HepG2 (cell line): ENCODE results near the gene GLYATL1B. TPM values are rescaled to one million over a fixed set of nuclear protein-coding genes. Genes with fewer than 3 reads are reported as not detected.

Experiments used
- ATAC-seq: fragments of 200-7000 bp; cut with Tn5 transposase; 3 replicates; pipeline ENCODE4 v1.9.1; 2020; ENCODE audit warnings: mild to moderate bottlenecking, moderate library complexity
- BruUV-seq: library from RNA; stranded (reverse); fragments of 400-500 nt; replicated peaks from 2 replicates; lab custom pipeline; 2021; lab: Mats Ljungman, UMichigan
- CTCF ChIA-PET: fragments of 300-600 bp; formaldehyde crosslinking; extraction: SDS; loops from one replicate; lab custom pipeline; 2021; ENCODE audit warnings: low total read pairs, inconsistent platforms, low intra/inter-chr PET ratio; lab: Yijun Ruan, JAX
- POLR2A ChIA-PET: fragments of 350-600 bp; sonication (Branson Sonifier 250); formaldehyde crosslinking; loops from one replicate; lab custom pipeline; 2020; ENCODE audit warnings: antibody characterized with exemption, inconsistent platforms; lab: Yijun Ruan, JAX
- DNase-seq: peaks from one replicate; pipeline ENCODE4 v3.0.0-alpha.2; 2015; ENCODE audit warnings: low spot score
- FAIRE-seq: peaks from 3 replicates; lab custom pipeline; 2011; peaks lifted over from hg19 to GRCh38; lab: Jason Lieb, UNC
- H2AFZ ChIP-seq: one replicate; pipeline ENCODE4 v1.6.1; 2011; ENCODE audit warnings: low read length, inconsistent platforms
- H3K27ac ChIP-seq: fragments of 300-600 bp; 3 replicates; pipeline ENCODE4 v1.8.0; 2011; ENCODE audit warnings: mixed run types, mild to moderate bottlenecking, mixed read lengths, low read length, inconsistent platforms; ENCODE audit not compliant: insufficient read depth; ENCODE audit errors: extremely low read length
- H3K27me3 ChIP-seq, 2 experiments: fragments of 200-600 bp in 1 of 2; 2 replicates in 1 of 2; 3 replicates in 1 of 2; pipeline versions ENCODE4 v1.6.0 to v1.8.0; 2011; ENCODE audit warnings: low read length in 2 of 2, mild to moderate bottlenecking in 2 of 2, moderate library complexity in 2 of 2, inconsistent platforms in 1 of 2; ENCODE audit not compliant: insufficient read depth in 2 of 2, control insufficient read depth in 1 of 2
- H3K36me3 ChIP-seq, 2 experiments: fragments of 200-600 bp in 1 of 2; replicated peaks in 1 of 2; 2 replicates in 1 of 2; 3 replicates in 1 of 2; pipeline versions ENCODE4 v1.5.1 to v1.8.0; 2011; ENCODE audit warnings: low read length in 2 of 2, inconsistent platforms in 1 of 2; ENCODE audit not compliant: insufficient read depth in 2 of 2, control insufficient read depth in 1 of 2
- H3K4me1 ChIP-seq: 2 replicates; pipeline ENCODE4 v1.5.1; 2012; ENCODE audit warnings: low read length, inconsistent platforms; ENCODE audit not compliant: insufficient read depth
- H3K4me2 ChIP-seq: 2 replicates; pipeline ENCODE4 v1.6.0; 2011; ENCODE audit warnings: low read depth, low read length, inconsistent platforms
- H3K4me3 ChIP-seq, 3 experiments: fragments of 200-600 bp in 1 of 3; sonication (generic), shearing (Covaris generic) in 1 of 3; replicated peaks in 1 of 3; 2 replicates each; pipeline ENCODE4 v1.5.1; 2011 to 2016; ENCODE audit warnings: low read length in 3 of 3, inconsistent platforms in 2 of 3, low read depth in 2 of 3, mild to moderate bottlenecking in 2 of 3, control low read depth in 1 of 3, mixed read lengths in 1 of 3; ENCODE audit not compliant: insufficient read depth in 1 of 3
- H3K79me2 ChIP-seq: one replicate; pipeline ENCODE4 v1.6.1; 2011; ENCODE audit warnings: low read length, inconsistent platforms; ENCODE audit not compliant: insufficient read depth
- H3K9ac ChIP-seq: 2 replicates; pipeline ENCODE4 v1.6.0; 2011; ENCODE audit warnings: mild to moderate bottlenecking, low read depth, low read length, inconsistent platforms; ENCODE audit not compliant: insufficient read depth
- H3K9me3 ChIP-seq: 2 replicates; pipeline ENCODE4 v1.5.1; 2012; ENCODE audit warnings: mild to moderate bottlenecking, low read length
- H4K20me1 ChIP-seq: 2 replicates; pipeline ENCODE4 v1.6.0; 2011; ENCODE audit warnings: inconsistent platforms, mild to moderate bottlenecking, low read length, moderate library complexity; ENCODE audit not compliant: insufficient read depth
- GZF1 ChIP-seq: sonication (generic); formaldehyde crosslinking; IDR thresholded peaks from 2 replicates; pipeline ENCODE4 v1.5.1; 2020; ENCODE audit warnings: mild to moderate bottlenecking, missing genetic modification reagents
- HCFC1 ChIP-seq: fragments of 150-350 bp; IDR thresholded peaks from 2 replicates; pipeline ENCODE4 v1.6.1; 2014; ENCODE audit warnings: low read depth, low read length
- MAF1 ChIP-seq: sonication (generic); formaldehyde crosslinking; IDR thresholded peaks from 2 replicates; pipeline ENCODE4 v1.5.0; 2020; ENCODE audit warnings: missing genetic modification reagents, borderline replicate concordance
- MAFG ChIP-seq: sonication (generic); formaldehyde crosslinking; IDR thresholded peaks from 2 replicates; pipeline ENCODE4 v1.5.1; 2020; ENCODE audit warnings: mild to moderate bottlenecking, missing genetic modification reagents
- NKX3-1 ChIP-seq: sonication (generic); formaldehyde crosslinking; IDR thresholded peaks from 2 replicates; pipeline ENCODE4 v1.5.0; 2020; ENCODE audit warnings: missing genetic modification reagents
- ZBTB21 ChIP-seq: sonication (generic); formaldehyde crosslinking; IDR thresholded peaks from 2 replicates; pipeline ENCODE4 v1.4.0; 2020; ENCODE audit warnings: missing genetic modification reagents
- ZBTB37 ChIP-seq: sonication (generic); formaldehyde crosslinking; IDR thresholded peaks from 2 replicates; pipeline ENCODE4 v1.4.0; 2020; ENCODE audit warnings: mild to moderate bottlenecking, missing genetic modification reagents
- ZNF501 ChIP-seq: sonication (generic); formaldehyde crosslinking; IDR thresholded peaks from 2 replicates; pipeline ENCODE4 v1.5.1; 2020; ENCODE audit warnings: mild to moderate bottlenecking, moderate library complexity, missing genetic modification reagents
- ZNF574 ChIP-seq: sonication (generic); formaldehyde crosslinking; IDR thresholded peaks from 2 replicates; pipeline ENCODE4 v1.4.0; 2020; ENCODE audit warnings: missing genetic modification reagents
- WGBS: methylation state at CpG from one replicate; pipeline ENCODE4 v1.1.6; 2017; ENCODE audit warnings: low lambda C conversion rate; 5-methylcytosine and 5-hydroxymethylcytosine counted together
- in situ Hi-C: cut with HindIII; loops from 2 replicates; pipeline ENCODE4 v1.10.0; 2017; ENCODE audit warnings: low pct_unique_long_range_greater_than_20kb; ENCODE audit not compliant: extremely low pct_ligation_motif_present
- intact Hi-C: fragments of 100-400 bp; cut with micrococcal nuclease; formaldehyde crosslinking; loops from one replicate; pipeline ENCODE4 v1.10.0; 2022; ENCODE audit not compliant: unreplicated experiment
- polyA plus RNA-seq, 8 experiments: library from polyadenylated mRNA; depleted of rRNA in 3 of 8; stranded (reverse) in 7 of 8; unstranded in 1 of 8; fragments of >200 nt; fragmentation: Illumina TruSeq in 4 of 8; extraction: Trizol in 4 of 8; gene quantifications; 2 replicates each; pipeline versions ENCODE4 v1.2.1 to v1.2.3, GENCODE V29; 2011 to 2016; ENCODE audit warnings: low read depth in 4 of 8, missing spikeins in 1 of 8, mixed read lengths in 1 of 8; ENCODE audit not compliant: insufficient read depth in 1 of 8
- total RNA-seq, 5 experiments: library from RNA; depleted of rRNA; stranded (reverse); fragments of >200 nt; fragmentation: Illumina TruSeq; extraction: Trizol; gene quantifications; 2 replicates each; pipeline ENCODE4 v1.2.3, GENCODE V29; 2016; ENCODE audit warnings: low read depth in 1 of 5
- TF ChIP-seq, protein P1 (sequence below): sonication (generic); formaldehyde crosslinking; IDR thresholded peaks from 2 replicates; pipeline ENCODE4 v1.4.0; 2020; ENCODE audit warnings: missing genetic modification reagents

GLYATL1B gene
- total and polyA plus RNA-seq, 2 of the 13 experiments (the other 11 are each of a cell fraction or from before 2014, with no cell fraction given): not detected

DNA sequence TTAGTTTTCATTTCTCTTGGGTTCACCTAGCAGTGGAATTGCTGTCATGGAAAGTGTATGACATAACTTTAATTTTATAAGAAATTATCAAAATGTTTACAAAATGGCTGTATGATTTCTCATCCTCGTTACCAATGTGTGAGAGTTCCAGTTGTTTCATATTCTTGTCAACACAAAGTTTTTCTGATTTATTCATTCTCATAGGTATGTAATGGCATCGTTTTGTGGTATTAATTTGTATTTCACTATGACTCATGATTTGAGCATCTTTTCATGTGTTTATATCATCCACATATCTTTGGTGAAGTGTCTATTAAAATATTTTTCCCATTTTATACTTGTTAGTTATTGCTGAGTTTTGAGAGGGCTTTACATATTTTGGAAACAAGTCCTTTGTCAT, 26.4 kb downstream of the GLYATL1B start:
- no peaks in the 10 kb centered on the region for H4K20me1 ChIP-seq
- POLR2A ChIA-PET: no interaction called here
- in situ Hi-C loops: no loop called here
- H3K36me3 ChIP-seq: peaks cover 0 to 15% of the 10 kb centered on the region in 2 experiments; a peak in 1 of 5 replicates
- H3K27ac ChIP-seq: no peak overlapping the region
- H3K27me3 ChIP-seq: no peaks in the 10 kb centered on the region
- no peaks in the 10 kb centered on the region for H3K79me2 ChIP-seq
- intact Hi-C loops: no loop called here
- DNase-seq (no peak), FAIRE-seq (no peak), ATAC-seq (no peak)
- 95% methylated on average over 2 of the region's 2 CpGs for WGBS
- peaks cover 17% of the 10 kb centered on the region for H3K4me1 ChIP-seq
- no peak overlapping the region for H2AFZ ChIP-seq
- H3K9me3 ChIP-seq: peaks cover 5% of the 10 kb centered on the region
- H3K9ac ChIP-seq: no peak overlapping the region
- CTCF ChIA-PET: no interaction called here
- no peak overlapping the region for H3K4me3 ChIP-seq
- TF ChIP-seq GZF1 (CRISPR knock-in tag): no peak
- TF ChIP-seq, protein P1, sequence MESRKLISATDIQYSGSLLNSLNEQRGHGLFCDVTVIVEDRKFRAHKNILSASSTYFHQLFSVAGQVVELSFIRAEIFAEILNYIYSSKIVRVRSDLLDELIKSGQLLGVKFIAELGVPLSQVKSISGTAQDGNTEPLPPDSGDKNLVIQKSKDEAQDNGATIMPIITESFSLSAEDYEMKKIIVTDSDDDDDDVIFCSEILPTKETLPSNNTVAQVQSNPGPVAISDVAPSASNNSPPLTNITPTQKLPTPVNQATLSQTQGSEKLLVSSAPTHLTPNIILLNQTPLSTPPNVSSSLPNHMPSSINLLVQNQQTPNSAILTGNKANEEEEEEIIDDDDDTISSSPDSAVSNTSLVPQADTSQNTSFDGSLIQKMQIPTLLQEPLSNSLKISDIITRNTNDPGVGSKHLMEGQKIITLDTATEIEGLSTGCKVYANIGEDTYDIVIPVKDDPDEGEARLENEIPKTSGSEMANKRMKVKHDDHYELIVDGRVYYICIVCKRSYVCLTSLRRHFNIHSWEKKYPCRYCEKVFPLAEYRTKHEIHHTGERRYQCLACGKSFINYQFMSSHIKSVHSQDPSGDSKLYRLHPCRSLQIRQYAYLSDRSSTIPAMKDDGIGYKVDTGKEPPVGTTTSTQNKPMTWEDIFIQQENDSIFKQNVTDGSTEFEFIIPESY (CRISPR knock-in tag): no peak
- TF ChIP-seq ZNF501 (CRISPR knock-in tag): no peak
- TF ChIP-seq MAFG (CRISPR knock-in tag): no peak
- no peak for TF ChIP-seq NKX3-1 (CRISPR knock-in tag)
- TF ChIP-seq MAF1: no peak
- TF ChIP-seq ZNF574: no peak
- no peak for TF ChIP-seq HCFC1
- no peak for TF ChIP-seq ZBTB21
- no peak for TF ChIP-seq ZBTB37 (CRISPR knock-in tag)
- no TSS peak for BruUV-seq
- H3K4me2 ChIP-seq: no peak overlapping the region
